ENCODE measurements around the gene PLEKHM3. TPM values are rescaled to one million over a fixed set of nuclear protein-coding genes. Genes with fewer than 3 reads are reported as not detected.

PLEKHM3 gene
- total and polyA plus RNA-seq, 2 of the 4 experiments (the other 2 are of a cell fraction) = 2.4 to 11.3 TPM

DNA sequence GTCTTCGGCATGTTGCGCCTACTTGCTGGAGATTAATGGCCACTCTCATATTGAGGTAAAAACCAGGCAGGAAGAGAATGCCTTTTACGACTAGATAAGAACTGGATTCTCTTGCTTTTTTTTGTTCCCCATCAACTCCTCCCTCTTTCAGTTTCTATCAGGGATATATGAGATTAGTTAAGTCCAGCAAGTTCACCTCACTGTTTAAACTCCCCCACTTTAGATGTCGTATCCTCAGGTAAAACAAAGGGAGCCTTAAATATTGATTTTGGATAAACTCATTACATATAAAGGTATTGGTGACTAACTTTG, 98.4 kb downstream of the PLEKHM3 start:
- intact Hi-C loops (cut with micrococcal nuclease) = no loop called here
- H3K14ac ChIP-seq (replicated peaks; ENCODE audit: low read depth, low read length) = peak overlapping the region; percentile 31; the same call in 1 of the 2 replicates
- in situ Hi-C loops (cut with MboI; ENCODE audit: low sequenced_read_pairs) = no loop called here
- CTCF ChIA-PET = no interaction called here
- H3K36me3 ChIP-seq (ENCODE audit: control insufficient read depth, insufficient read depth, low read length) = peaks cover 5% of the 10 kb centered on the region
- H2AK9ac ChIP-seq (replicated peaks; ENCODE audit: low read depth, low read length, poor library complexity) = no peak overlapping the region
- H3K4me3 ChIP-seq (ENCODE audit: insufficient read depth, low read depth, low read length) = peak overlapping the region; percentile 7; the same call in 1 of the 2 replicates
- peak; percentile 20 for DNase-seq
- H3K79me1 ChIP-seq (ENCODE audit: low read depth in 1 of 2, low read length in 2 of 2) = no peaks in the 10 kb centered on the region
- TF ChIP-seq RFX5 (IDR thresholded peaks at IDR 0.05; ENCODE audit: low read depth, low read length) (no peak), CHD1 (IDR thresholded peaks at IDR 0.05; ENCODE audit: low read depth, low read length) (no peak), SMC3 (IDR thresholded peaks at IDR 0.05; ENCODE audit: low read depth, low read length) (no peak), BHLHE40 (IDR thresholded peaks at IDR 0.05; ENCODE audit: low read depth, low read length) (no peak), MXI1 (IDR thresholded peaks at IDR 0.05; ENCODE audit: borderline replicate concordance, low read depth, low read length) (no peak), POLR2A (IDR thresholded peaks at IDR 0.05; ENCODE audit: low read depth, low read length) (no peak), RCOR1 (IDR thresholded peaks at IDR 0.05; ENCODE audit: insufficient replicate concordance, low read length) (no peak)
- no peak overlapping the region for H2BK20ac ChIP-seq (ENCODE audit: low read depth, low read length)
- 0 out of 4 replicates have a peak overlapping the region, but pooled peaks of 1 of the 2 experiments have one; percentile 17 for H4K8ac ChIP-seq (ENCODE audit: low read depth in 2 of 2, low read length in 2 of 2)
- H3K9ac ChIP-seq (ENCODE audit: low read depth, low read length) = no peak overlapping the region
- peak overlapping the region; percentile 15; the same call in 1 of the 2 replicates for H3K4ac ChIP-seq (ENCODE audit: low read depth, low read length)
- no TSS peak for BruUV-seq (replicated peaks)
- no peak overlapping the region for H3K56ac ChIP-seq (ENCODE audit: extremely low read depth, insufficient read depth, low read length)
- dilution Hi-C loops (cut with HindIII; ENCODE audit: low sequenced_read_pairs, unreplicated experiment) = no loop called here
- H4K5ac ChIP-seq (ENCODE audit: low read depth, low read length) = no peak overlapping the region
- no peak overlapping the region; the same call in 1 of the 2 replicates for H3K27ac ChIP-seq (ENCODE audit: insufficient read depth, low read length)
- H2BK15ac ChIP-seq (ENCODE audit: low read depth, low read length) = no peak overlapping the region
- no peak overlapping the region for H3K23ac ChIP-seq (ENCODE audit: low read depth, low read length)
- peak overlapping the region; percentile 60 for H3K4me2 ChIP-seq (ENCODE audit: low read depth, low read length)
- no peaks in the 10 kb centered on the region for H3K9me3 ChIP-seq (ENCODE audit: control insufficient read depth, insufficient read depth, low read length)
- H3K18ac ChIP-seq (ENCODE audit: low read depth, low read length) = no peak overlapping the region
- no peak overlapping the region for H2AK5ac ChIP-seq (ENCODE audit: low read depth, low read length)
- H2AFZ ChIP-seq (replicated peaks; ENCODE audit: low read length, poor library complexity) = peak overlapping the region; percentile 77
- peak overlapping the region; percentile 2 for H2BK5ac ChIP-seq (ENCODE audit: low read depth, low read length, poor library complexity, severe bottlenecking)
- peak; percentile 32 for ATAC-seq (ENCODE audit: low read depth)
- no peaks in the 10 kb centered on the region for H4K20me1 ChIP-seq (ENCODE audit: insufficient read depth, low read length)
- peaks cover 7% of the 10 kb centered on the region for H3K4me1 ChIP-seq (ENCODE audit: control insufficient read depth, insufficient read depth, low read length)
- POLR2A ChIA-PET (ENCODE audit: unreplicated experiment) = no interaction called here
- no peak overlapping the region for H2BK120ac ChIP-seq (ENCODE audit: low read depth, low read length)
- no CpG with 5 or more reads among the region's 4 CpGs for WGBS, 2 experiments (ENCODE audit: extremely low coverage in 2 of 2, insufficient read length in 1 of 2)
- no peaks in the 10 kb centered on the region; the same call in 1 of the 2 replicates for H3K9me1 ChIP-seq (ENCODE audit: insufficient read depth, low read length)
- H3K27me3 ChIP-seq (ENCODE audit: control insufficient read depth, insufficient read depth, low read length) = no peaks in the 10 kb centered on the region
- no peak overlapping the region for H4K91ac ChIP-seq (ENCODE audit: insufficient read depth, low read depth, low read length)

All from IMR-90 (cell line).